ENCODE data around the gene RBM14. TPM values are rescaled to one million over a fixed set of nuclear protein-coding genes. Genes with fewer than 3 reads are reported as not detected.
"Not testable (repeated sequence)": the region's sequence is repeated elsewhere in the genome, so short reads cannot be mapped to it uniquely, and the experiment has no call there.

Gene RBM14
- total RNA-seq, 1 donor from 2014 or later: 28.7 TPM

DNA sequence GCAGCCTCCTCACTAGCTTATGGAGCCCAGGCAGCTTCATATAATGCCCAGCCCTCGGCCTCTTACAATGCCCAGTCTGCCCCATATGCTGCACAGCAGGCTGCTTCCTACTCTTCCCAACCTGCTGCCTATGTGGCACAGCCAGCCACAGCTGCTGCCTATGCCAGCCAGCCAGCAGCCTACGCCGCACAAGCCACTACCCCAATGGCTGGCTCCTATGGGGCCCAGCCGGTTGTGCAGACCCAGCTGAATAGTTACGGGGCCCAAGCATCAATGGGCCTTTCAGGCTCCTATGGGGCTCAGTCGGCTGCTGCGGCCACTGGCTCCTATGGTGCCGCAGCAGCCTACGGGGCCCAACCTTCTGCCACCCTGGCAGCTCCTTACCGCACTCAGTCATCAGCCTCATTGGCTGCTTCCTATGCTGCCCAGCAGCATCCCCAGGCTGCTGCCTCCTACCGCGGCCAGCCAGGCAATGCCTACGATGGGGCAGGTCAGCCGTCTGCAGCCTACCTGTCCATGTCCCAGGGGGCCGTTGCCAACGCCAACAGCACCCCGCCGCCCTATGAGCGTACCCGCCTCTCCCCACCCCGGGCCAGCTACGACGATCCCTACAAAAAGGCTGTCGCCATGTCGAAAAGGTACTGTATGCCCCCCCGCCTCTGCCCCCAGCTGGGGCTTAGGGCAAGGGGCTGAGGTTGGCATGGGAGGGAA lies 8.8 kb downstream of the RBM14 start:
- intact Hi-C loops (cut with DNase I): no loop called here
- ATAC-seq (ENCODE audit: poor library complexity) (no peak), DNase-seq (no peak)

DNA sequence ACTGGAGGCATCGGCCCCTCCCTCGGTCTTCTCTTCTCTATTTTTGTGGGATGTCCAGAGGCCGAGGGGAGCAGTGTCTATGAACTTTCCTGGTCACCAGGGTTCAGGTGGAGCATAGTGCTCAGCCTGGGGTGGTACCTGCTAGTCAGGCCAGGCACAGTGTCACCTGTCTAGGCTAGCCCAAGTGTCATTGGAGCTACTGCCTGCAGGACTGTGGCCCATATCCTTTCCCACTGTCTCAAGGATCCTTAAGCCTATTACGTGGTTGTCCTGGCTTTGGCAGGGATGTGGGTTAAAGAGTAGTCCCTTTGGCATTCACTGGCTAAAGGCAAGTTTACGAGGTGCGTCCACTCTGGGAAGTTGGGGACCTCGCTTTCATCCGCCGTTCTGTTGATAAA lies 9.3 kb downstream of the RBM14 start:
- DNase-seq: no peak
- intact Hi-C loops (cut with DNase I): no loop called here

GRCh38 chr11:66626382-66626781 lies 10.0 kb downstream of the RBM14 start:
- ATAC-seq (ENCODE audit: poor library complexity) (no peak), DNase-seq (no peak)
- intact Hi-C loops (cut with DNase I): no loop called here

More for the DNA sequence above, 9.3 kb downstream of the RBM14 start:
- ATAC-seq (ENCODE audit: poor library complexity): no peak

- ATAC-seq (ENCODE audit: poor library complexity): peak; percentile 7
Measured at GRCh38 chr11:66626926-66627325, 10.5 kb downstream of the RBM14 start.

GRCh38 chr11:66628061-66628603 lies 11.7 kb downstream of the RBM14 start:
- ATAC-seq (ENCODE audit: poor library complexity) (no peak), DNase-seq (no peak)
- intact Hi-C loops (cut with DNase I): no loop called here

More at GRCh38 chr11:66626926-66627325, 10.5 kb downstream of the RBM14 start:
- DNase-seq: no peak
- intact Hi-C loops (cut with DNase I): no loop called here

DNA sequence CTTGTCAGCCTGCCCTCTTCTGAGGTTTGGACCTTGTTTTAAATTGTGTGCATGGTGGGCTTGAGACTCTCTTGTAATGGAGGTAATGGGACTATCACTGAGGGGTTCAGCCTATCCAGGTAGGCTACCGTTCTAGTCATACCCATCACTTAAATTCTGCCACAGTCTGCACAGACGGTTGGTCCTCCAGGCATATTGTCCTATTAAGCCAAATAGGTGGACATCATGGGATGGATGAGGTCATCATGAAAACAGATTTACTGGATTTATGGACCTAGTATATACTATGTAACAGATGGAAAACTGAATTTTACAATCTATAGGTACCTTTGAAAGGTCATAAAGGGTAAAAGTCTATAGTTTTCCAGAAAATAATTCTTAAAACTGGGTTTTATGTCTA lies 12.9 kb downstream of the RBM14 start:
- intact Hi-C loops (cut with DNase I): no loop called here
- no peak for ATAC-seq (ENCODE audit: poor library complexity)
- no peak for DNase-seq

DNA sequence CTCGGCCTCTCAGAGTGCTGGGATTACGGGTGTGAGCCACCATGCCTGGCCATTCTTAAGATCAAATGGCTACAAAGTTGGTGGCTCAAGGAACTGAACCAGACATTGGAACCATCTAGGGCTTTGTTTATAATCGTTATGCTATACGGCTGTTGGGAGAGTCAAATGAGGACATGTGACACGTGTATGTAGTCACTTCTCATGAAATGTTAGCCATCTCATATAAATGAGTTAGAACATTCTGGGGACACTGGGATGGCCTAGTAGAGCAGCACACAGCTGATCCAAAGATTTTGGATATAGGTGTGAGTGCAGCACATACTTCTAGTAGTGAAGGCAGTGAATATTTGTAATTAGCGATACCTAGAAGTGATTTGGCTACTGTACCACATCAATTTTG lies 15.5 kb downstream of the RBM14 start:
- ATAC-seq (ENCODE audit: poor library complexity) (no peak), DNase-seq (no peak)
- intact Hi-C loops (cut with DNase I): no loop called here

DNA sequence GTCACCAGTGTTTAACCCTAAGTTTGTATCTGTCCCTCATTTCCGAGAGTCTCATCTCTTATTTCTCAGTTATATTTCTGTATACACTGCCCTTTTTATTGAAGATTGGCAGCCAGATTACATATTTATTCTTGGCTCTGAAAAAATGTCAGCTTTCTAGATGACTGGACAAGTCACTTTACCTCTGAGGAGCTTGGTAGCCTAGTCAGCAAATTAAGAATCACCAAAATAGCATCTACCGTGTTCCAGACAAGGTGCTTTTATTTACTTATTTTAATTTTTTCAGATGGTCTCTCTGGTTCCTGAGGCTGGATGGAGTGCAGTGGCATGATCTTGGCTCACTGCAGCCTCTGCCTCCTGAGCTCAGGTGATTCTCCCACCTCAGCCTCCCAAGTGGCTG lies 16.5 kb downstream of the RBM14 start:
- ATAC-seq (ENCODE audit: poor library complexity): no peak
- DNase-seq: no peak
- intact Hi-C loops (cut with DNase I): no loop called here

DNA sequence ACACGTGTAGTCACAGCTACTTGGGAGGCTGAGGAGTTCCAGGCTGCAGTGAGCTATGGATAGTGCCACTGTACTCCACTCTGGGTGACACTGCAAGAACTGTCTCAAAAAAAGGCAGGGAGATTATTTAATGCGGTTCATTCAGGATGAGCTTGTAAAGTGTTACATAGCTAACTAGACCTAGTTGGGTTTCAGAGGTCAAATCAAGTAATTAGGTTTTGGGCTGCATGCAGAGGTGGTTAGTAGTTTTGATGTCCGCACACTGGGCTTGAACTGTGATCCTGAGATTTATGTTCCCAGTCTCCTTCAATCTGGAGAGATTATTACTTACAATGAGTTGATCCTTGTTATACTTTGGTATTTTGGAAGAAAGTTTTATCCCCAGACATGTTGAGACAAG lies 20.0 kb downstream of the RBM14 start:
- intact Hi-C loops (cut with DNase I): no loop called here
- DNase-seq (no peak), ATAC-seq (ENCODE audit: poor library complexity) (no peak)

DNA sequence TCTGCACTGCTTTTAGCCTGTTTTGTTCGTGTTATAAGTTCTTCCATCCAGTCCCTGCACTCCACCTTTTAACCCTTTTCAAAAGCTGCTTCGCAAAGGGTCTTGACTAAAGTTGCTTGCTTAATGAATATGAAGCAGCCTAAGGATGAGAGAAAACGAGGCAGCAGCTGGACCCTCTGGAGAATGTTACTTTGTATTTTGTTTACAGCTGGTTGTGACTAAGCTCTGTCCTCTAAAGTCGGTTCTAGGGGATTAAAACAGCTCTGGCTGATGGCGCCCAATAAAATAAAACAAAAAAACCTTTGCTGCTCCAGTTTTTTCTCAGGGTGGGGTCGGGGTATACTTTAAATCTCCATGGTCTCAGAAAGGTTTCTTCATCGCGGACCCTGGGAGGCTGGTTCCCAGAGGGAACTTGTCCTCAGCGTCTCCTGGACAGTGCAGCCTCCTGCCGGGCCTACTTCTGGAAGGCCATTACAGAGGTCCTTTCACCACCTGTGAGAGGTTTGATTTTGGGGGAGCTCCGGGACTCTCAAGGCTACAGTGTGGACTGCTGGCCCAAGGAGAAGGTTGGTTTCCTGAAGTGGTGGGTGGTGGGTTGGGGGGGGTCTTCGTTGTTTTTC lies 21.2 kb downstream of the RBM14 start:
- intact Hi-C loops (cut with DNase I): no loop called here
- peak; percentile 4 for ATAC-seq (ENCODE audit: poor library complexity)
- DNase-seq: no peak

- ATAC-seq (ENCODE audit: poor library complexity) (peak; percentile 98), DNase-seq (peak; percentile 97)
- intact Hi-C loops (cut with DNase I): no loop called here
Measured at GRCh38 chr11:66638177-66639065, 22.0 kb downstream of the RBM14 start, which contains the start of gene RBM4. Gene RBM4, plus strand, starts transcription at chr11:66638703. Its CDS starts 1,009 bp downstream, at chr11:66639712.

DNA sequence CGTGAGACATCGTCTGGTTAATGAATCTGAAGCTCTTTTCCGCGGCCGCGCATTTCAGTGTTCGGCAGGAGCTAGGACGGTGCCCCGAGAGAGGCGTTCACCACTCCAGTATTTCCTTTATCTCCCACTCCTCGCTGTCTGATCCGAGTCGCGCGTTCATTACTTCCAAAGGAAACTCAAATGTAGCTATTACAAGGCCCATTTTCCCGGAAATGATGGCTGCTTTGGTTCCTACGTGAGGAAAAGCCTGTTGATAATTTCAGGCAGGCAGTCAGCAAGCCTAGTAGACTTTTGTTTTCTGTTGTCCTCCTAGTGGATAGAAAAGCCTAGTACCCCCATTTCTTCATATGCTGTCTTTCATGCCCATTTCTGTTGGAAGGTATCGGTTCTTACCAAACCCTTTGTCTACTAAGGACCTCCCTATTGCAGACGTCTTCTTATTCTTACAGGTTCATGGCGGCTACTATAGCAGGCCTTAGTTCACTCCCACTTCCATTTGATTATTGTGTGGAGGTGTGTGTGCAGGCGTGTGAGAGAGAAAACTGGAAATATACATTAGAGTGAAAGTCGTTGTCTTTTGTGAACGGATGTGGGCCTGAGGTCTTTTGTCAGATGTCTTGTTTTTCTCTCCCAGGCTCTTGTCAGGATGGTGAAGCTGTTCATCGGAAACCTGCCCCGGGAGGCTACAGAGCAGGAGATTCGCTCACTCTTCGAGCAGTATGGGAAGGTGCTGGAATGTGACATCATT lies 22.8 kb downstream of the RBM14 start:
- ATAC-seq (ENCODE audit: poor library complexity): no peak
- intact Hi-C loops (cut with DNase I): no loop called here
- DNase-seq: peak; percentile 47

DNA sequence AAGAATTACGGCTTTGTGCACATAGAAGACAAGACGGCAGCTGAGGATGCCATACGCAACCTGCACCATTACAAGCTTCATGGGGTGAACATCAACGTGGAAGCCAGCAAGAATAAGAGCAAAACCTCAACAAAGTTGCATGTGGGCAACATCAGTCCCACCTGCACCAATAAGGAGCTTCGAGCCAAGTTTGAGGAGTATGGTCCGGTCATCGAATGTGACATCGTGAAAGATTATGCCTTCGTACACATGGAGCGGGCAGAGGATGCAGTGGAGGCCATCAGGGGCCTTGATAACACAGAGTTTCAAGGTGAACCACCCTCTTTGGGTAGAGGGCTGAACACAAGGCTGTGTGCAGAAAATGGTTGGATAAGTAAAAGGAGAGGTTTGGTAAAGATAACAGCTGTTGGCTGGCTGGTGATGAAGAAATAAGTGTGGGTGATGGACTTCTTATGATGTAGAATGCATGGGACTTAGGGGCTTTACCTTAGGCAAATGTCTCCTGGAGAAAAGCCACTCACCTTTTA lies 23.4 kb downstream of the RBM14 start:
- intact Hi-C loops (cut with DNase I): loop anchor here (5.0 kb wide), 1 partner anchor 37 kb away; the partner anchor contains the start of gene RBM4B
- ATAC-seq (ENCODE audit: poor library complexity); DNase-seq: not testable (repeated sequence)

- intact Hi-C loops (cut with DNase I): loop anchor here (5.0 kb wide), 1 partner anchor 35 kb away; the partner anchor contains the start of gene RBM4B
- ATAC-seq (ENCODE audit: poor library complexity): no peak
- DNase-seq: no peak
Measured at GRCh38 chr11:66641834-66642233, 25.4 kb downstream of the RBM14 start.

DNA sequence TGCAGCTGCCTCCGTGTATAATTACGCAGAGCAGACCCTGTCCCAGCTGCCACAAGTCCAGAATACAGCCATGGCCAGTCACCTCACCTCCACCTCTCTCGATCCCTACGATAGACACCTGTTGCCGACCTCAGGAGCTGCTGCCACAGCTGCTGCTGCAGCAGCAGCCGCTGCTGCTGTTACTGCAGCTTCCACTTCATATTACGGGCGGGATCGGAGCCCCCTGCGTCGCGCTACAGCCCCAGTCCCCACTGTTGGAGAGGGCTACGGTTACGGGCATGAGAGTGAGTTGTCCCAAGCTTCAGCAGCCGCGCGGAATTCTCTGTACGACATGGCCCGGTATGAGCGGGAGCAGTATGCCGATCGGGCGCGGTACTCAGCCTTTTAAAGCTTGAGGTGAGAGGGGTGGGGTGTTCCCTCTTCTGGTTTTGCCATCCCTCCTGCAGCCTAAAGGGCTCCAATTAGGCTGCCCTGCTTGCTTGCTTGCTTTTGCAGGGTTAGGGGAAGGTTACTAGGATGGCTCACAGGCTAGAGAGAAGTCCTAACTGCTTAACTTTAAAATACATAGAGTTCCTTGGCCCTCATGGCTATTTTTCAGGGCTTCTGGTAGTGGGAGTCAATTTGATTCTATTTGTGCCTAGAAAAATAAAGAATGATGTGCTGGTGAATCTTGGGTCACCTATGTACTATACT lies 27.5 kb downstream of the RBM14 start:
- intact Hi-C loops (cut with DNase I): loop anchor here (5.0 kb wide), 1 partner anchor 33 kb away; the partner anchor contains the start of gene RBM4B
- DNase-seq (no peak), ATAC-seq (ENCODE audit: poor library complexity) (no peak)

- no peak for ATAC-seq (ENCODE audit: poor library complexity)
- intact Hi-C loops (cut with DNase I): no loop called here
- DNase-seq: no peak
Measured at GRCh38 chr11:66646828-66647227, 30.4 kb downstream of the RBM14 start.

GRCh38 chr11:66649903-66650302 lies 33.5 kb downstream of the RBM14 start:
- DNase-seq (no peak), ATAC-seq (ENCODE audit: poor library complexity) (no peak)
- intact Hi-C loops (cut with DNase I): no loop called here
